ENCODE measurements around the gene TMEM131.
"Not testable (repeated sequence)": the region's sequence is repeated elsewhere in the genome, so short reads cannot be mapped to it uniquely, and the experiment has no call there.

The TMEM131 gene

DNA sequence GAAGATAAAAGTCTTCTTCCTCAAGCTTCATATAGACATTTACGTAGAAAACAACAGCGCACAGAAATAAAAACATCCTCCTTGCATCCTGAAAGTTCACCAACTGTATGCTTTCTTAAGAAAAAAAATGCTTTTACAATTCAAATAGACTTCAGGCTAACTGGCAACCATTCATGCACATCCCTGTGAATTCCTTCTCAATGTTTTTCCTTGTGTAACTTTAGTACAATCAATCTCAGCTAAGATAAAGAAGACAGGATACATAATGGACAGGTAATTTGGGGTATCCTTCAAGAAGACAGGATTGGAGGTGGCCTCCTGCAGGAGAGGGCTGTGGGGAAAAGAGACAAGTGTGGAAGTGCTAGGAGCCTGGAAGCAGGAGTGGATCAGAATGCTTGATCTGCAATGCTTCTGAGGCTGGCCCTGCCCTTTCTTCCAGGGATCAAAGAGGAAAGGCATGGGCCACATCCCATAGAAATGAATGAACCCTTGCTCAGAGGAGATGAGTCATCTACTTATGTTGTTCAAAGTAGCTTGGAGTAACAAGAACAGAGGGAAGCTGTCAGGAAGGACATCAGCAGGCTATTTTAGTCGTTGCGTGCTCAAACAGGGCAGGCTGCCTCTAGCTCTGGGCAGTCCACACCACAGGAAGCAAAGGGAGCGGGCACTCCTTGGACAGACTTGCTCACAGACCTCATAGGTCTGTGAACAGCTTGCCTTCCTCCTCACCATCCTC is 126.6 kb downstream of the TMEM131 start:
- Histone ChIP-seq H3K36me3 (ENCODE audit: insufficient read depth, low read length) (peaks cover 4% of the 10 kb centered on the region), H3K27ac (ENCODE audit: low read depth, low read length) (no peak overlapping the region), H3K9me3 (ENCODE audit: low read length) (no peaks in the 10 kb centered on the region), H3K4me1 (ENCODE audit: insufficient read depth, low read length) (peaks cover 32% of the 10 kb centered on the region), H3K27me3 (ENCODE audit: control insufficient read depth in 1 of 2, insufficient read depth in 2 of 2, low read length in 2 of 2) (no peaks in the 10 kb centered on the region), H3K9ac (ENCODE audit: low read length) (no peak overlapping the region), H3K4me3 (ENCODE audit: low read depth in 1 of 2, low read length in 2 of 2) (no peak overlapping the region)

DNA sequence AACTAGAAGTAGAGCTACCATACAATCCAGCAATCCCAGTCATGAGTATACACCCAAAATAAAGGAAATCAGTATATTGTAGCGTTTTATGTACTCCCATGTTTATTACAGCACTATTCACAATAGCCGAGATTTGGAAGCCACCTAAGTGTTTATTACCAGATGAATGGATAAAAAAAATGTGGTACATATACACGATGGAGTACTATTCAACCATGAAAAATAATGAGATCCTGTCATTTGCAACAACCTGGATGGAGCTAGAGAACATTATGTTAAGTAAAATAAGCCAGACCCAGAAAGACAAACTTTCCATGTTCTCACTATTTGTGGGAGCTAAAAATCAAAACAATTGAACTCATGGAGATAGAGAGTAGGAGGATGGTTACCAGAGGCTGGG is 131.9 kb downstream of the TMEM131 start:
- no peaks in the 10 kb centered on the region for H3K27me3 ChIP-seq (ENCODE audit: control insufficient read depth in 1 of 2, insufficient read depth in 2 of 2, low read length in 2 of 2)
- H3K4me3 ChIP-seq (ENCODE audit: low read depth in 1 of 2, low read length in 2 of 2): no peak overlapping the region
- H3K9ac ChIP-seq (ENCODE audit: low read length): no peak overlapping the region
- no peaks in the 10 kb centered on the region for H3K4me1 ChIP-seq (ENCODE audit: insufficient read depth, low read length)
- peaks cover 6% of the 10 kb centered on the region for H3K36me3 ChIP-seq (ENCODE audit: insufficient read depth, low read length)
- H3K27ac ChIP-seq (ENCODE audit: low read depth, low read length): no peak overlapping the region
- no peaks in the 10 kb centered on the region for H3K9me3 ChIP-seq (ENCODE audit: low read length)

DNA sequence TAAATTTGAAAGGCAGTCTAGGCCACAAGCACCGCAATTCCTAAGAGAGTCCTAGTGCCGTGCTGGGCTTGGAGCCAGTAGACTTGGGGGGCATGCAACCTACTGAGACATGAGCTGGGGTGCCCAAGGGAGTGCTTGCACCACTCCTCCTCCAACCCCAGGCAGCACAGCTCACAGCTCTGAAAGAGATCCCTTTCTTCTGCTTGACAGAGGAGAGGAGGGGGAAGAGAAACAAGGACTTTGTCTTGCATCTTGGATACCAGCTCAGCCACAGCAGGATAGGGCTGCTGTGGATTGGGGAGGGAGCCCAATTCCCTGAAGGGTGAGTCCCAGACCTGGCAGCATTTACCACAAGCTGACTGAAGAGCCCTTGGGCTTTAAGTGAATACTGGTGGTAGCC is 134.6 kb downstream of the TMEM131 start:
- no peak overlapping the region for H3K9ac ChIP-seq (ENCODE audit: low read length)
- H3K9me3 ChIP-seq (ENCODE audit: low read length): no peaks in the 10 kb centered on the region
- H3K27ac ChIP-seq (ENCODE audit: low read depth, low read length): no peak overlapping the region
- peaks cover 7% of the 10 kb centered on the region for H3K36me3 ChIP-seq (ENCODE audit: insufficient read depth, low read length)
- no peak overlapping the region for H3K4me3 ChIP-seq (ENCODE audit: low read depth in 1 of 2, low read length in 2 of 2)
- no peaks in the 10 kb centered on the region for H3K4me1 ChIP-seq (ENCODE audit: insufficient read depth, low read length)
- no peaks in the 10 kb centered on the region for H3K27me3 ChIP-seq (ENCODE audit: control insufficient read depth in 1 of 2, insufficient read depth in 2 of 2, low read length in 2 of 2)

DNA sequence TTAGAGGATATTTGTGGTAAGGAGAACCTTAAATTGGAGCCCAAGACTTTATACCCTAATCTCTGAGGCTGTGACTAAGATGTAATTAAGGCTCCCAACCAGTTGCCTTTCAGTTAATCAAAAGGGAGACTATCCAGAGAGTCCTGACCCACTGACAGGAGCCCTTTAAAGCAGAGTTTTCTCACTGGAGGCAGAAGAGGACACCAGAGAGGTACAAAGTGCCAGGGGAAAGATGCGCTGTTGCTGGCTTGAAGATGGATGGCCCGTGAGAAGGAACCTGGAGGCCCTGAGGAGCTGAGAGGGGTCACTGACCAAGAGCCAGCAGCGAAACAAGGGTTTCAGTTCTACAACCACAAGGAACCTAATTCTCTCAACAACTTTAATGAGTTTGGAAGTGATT is 137.3 kb downstream of the TMEM131 start:
- H3K4me1 ChIP-seq (ENCODE audit: insufficient read depth, low read length): no peaks in the 10 kb centered on the region
- H3K27me3 ChIP-seq (ENCODE audit: control insufficient read depth in 1 of 2, insufficient read depth in 2 of 2, low read length in 2 of 2): no peaks in the 10 kb centered on the region
- H3K9me3 ChIP-seq (ENCODE audit: low read length): no peaks in the 10 kb centered on the region
- H3K4me3 ChIP-seq (ENCODE audit: low read depth in 1 of 2, low read length in 2 of 2): no peak overlapping the region
- H3K27ac ChIP-seq (ENCODE audit: low read depth, low read length): no peak overlapping the region
- no peak overlapping the region for H3K9ac ChIP-seq (ENCODE audit: low read length)
- H3K36me3 ChIP-seq (ENCODE audit: insufficient read depth, low read length): peaks cover 7% of the 10 kb centered on the region

DNA sequence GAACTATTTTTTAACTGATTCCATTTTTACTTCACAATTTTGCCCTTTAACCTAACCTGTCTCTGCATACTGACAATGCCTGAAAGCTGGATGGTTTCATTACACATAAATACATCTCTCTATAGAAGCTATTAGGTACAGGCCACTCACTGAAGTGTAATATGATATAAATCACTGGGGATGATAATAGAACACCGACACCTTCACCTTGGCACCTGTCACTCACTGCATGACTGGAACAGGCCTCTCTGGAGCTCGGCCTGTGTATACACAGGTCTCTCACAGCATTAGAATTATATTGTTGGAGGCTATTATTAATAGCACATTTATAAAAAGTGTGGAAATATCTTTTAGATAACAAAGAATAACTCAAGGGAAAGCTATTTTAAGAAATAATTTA is 138.2 kb downstream of the TMEM131 start:
- no peaks in the 10 kb centered on the region for H3K4me1 ChIP-seq (ENCODE audit: insufficient read depth, low read length)
- H3K27me3 ChIP-seq (ENCODE audit: control insufficient read depth in 1 of 2, insufficient read depth in 2 of 2, low read length in 2 of 2): no peaks in the 10 kb centered on the region
- H3K36me3 ChIP-seq (ENCODE audit: insufficient read depth, low read length): peaks cover 7% of the 10 kb centered on the region
- no peak overlapping the region for H3K27ac ChIP-seq (ENCODE audit: low read depth, low read length)
- H3K9ac ChIP-seq (ENCODE audit: low read length): no peak overlapping the region
- no peak overlapping the region for H3K4me3 ChIP-seq (ENCODE audit: low read depth in 1 of 2, low read length in 2 of 2)
- H3K9me3 ChIP-seq (ENCODE audit: low read length): no peaks in the 10 kb centered on the region

DNA sequence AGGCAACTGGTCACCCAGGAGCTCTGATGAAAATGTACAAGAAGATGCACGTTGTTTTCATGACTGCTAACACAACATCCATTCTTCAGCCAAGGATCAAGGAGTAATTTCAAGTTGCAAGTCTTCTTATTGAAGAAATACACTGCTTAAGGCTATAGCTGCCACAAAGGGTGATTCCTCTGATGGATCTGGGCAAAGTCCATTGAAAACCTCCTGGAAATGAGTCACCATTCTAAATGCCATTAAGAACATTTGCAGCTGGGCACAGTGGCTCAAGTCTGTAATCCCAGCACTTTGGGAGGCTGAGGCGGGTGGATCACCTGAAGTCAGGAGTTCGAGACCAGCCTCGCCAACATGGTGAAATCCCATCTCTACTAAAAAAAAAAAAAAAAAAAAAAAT is 142.7 kb downstream of the TMEM131 start:
- H3K36me3 ChIP-seq (ENCODE audit: insufficient read depth, low read length); H3K4me3 ChIP-seq (ENCODE audit: low read depth in 1 of 2, low read length in 2 of 2); H3K9ac ChIP-seq (ENCODE audit: low read length); H3K9me3 ChIP-seq (ENCODE audit: low read length); H3K4me1 ChIP-seq (ENCODE audit: insufficient read depth, low read length); H3K27me3 ChIP-seq (ENCODE audit: control insufficient read depth in 1 of 2, insufficient read depth in 2 of 2, low read length in 2 of 2); H3K27ac ChIP-seq (ENCODE audit: low read depth, low read length): not testable (repeated sequence)

DNA sequence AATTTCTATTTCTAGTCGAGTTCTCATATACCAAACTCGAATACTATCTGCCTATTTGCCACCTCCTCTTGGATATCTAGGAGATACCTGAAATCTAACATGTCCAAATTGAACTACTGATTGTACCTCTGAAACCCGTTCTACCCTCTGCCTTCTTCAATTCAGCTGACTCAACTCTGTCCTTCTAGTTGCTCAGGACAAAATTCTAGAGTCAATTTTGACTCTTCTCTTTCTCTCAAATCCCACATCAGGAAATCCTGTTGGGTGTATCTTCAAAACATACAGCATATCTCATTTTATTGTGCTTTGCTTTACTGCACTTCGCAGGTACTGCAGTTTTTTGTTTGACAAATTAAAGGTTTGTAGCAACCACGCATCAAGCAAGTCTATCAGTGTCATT is 144.6 kb downstream of the TMEM131 start:
- H3K9me3 ChIP-seq (ENCODE audit: low read length): no peaks in the 10 kb centered on the region

DNA sequence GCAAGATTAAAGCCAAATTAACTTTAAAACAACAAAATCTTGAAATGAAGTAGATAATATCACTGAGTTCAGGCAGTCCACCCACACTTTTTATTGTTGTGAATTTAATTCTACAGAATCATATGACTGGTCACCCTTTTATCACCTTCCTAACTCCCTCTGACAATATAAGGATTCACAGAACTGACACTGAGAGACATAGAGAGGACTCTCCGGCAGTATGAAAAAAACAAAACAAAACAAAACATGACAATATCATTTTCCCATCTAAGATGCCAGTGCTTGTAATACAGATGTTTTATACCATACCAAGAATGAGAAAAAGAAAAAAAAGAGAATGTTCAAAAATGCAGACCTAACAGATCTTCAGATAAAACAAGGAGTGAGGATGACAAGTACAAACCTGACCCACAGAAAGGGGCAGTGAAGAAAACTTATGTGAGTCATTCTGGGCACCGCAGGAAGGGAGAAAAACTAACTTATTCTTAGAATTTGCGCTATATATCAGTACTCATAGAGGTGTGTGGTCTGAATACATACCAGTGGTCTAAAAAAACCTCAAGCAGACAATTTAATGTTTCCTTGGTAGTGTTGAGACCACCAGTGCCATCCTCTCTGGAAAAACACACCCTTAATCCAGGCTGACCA is 145.7 kb downstream of the TMEM131 start:
- no peak overlapping the region for H3K9ac ChIP-seq (ENCODE audit: low read length)
- H3K9me3 ChIP-seq (ENCODE audit: low read length): no peaks in the 10 kb centered on the region
- H3K36me3 ChIP-seq (ENCODE audit: insufficient read depth, low read length): no peaks in the 10 kb centered on the region
- H3K27me3 ChIP-seq (ENCODE audit: control insufficient read depth in 1 of 2, insufficient read depth in 2 of 2, low read length in 2 of 2): no peaks in the 10 kb centered on the region
- no peak overlapping the region for H3K4me3 ChIP-seq (ENCODE audit: low read depth in 1 of 2, low read length in 2 of 2)
- H3K4me1 ChIP-seq (ENCODE audit: insufficient read depth, low read length): no peaks in the 10 kb centered on the region
- no peak overlapping the region for H3K27ac ChIP-seq (ENCODE audit: low read depth, low read length)

More for the DNA sequence above, 144.6 kb downstream of the TMEM131 start:
- no peaks in the 10 kb centered on the region for H3K4me1 ChIP-seq (ENCODE audit: insufficient read depth, low read length)
- no peak overlapping the region for H3K9ac ChIP-seq (ENCODE audit: low read length)
- no peak overlapping the region for H3K27ac ChIP-seq (ENCODE audit: low read depth, low read length)
- no peak overlapping the region for H3K4me3 ChIP-seq (ENCODE audit: low read depth in 1 of 2, low read length in 2 of 2)
- H3K27me3 ChIP-seq (ENCODE audit: control insufficient read depth in 1 of 2, insufficient read depth in 2 of 2, low read length in 2 of 2): no peaks in the 10 kb centered on the region
- H3K36me3 ChIP-seq (ENCODE audit: insufficient read depth, low read length): no peaks in the 10 kb centered on the region

DNA sequence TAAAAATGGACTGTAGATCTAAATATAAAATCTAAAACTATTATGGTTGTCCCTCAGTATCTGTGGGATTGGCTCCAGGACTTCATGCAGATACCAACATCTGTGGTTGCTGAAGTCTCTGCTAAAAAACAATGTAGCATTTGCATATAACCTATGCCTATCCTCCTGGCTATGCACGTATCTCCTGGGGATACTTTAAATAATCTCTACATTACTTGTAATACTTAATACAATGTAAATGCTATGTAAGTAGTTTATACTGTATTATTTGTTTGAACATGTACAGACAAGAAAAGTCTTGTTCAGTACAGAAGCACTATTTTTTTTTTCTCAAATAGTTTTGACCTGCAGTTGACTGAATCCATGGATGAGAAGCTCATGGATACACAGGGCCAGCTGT is 147.4 kb downstream of the TMEM131 start:
- Histone ChIP-seq H3K4me1 (ENCODE audit: insufficient read depth, low read length) (no peaks in the 10 kb centered on the region), H3K4me3 (ENCODE audit: low read depth in 1 of 2, low read length in 2 of 2) (no peak overlapping the region), H3K27me3 (ENCODE audit: control insufficient read depth in 1 of 2, insufficient read depth in 2 of 2, low read length in 2 of 2) (no peaks in the 10 kb centered on the region), H3K9me3 (ENCODE audit: low read length) (no peaks in the 10 kb centered on the region), H3K9ac (ENCODE audit: low read length) (no peak overlapping the region), H3K27ac (ENCODE audit: low read depth, low read length) (no peak overlapping the region), H3K36me3 (ENCODE audit: insufficient read depth, low read length) (no peaks in the 10 kb centered on the region)

DNA sequence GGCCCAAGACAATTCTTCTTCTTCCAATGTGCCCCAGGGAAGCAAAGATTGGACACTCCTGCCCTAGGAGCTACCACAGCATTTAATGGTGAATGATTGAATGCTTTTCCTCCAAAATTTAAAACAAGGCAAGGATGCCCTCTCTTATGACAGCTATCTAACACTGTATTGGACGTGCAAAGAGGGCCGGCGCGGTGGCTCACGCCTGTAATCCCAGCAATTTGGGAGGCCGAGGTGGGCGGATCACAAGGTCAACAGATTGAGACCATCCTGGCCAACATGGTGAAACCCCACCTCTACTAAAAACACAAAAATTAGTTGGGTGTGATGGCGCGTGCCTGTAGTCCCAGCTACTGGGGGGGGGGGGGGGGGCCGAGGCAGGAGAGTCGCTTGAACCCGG is 149.0 kb downstream of the TMEM131 start:
- not testable (repeated sequence) for H3K9ac ChIP-seq (ENCODE audit: low read length); H3K9me3 ChIP-seq (ENCODE audit: low read length); H3K27me3 ChIP-seq (ENCODE audit: control insufficient read depth in 1 of 2, insufficient read depth in 2 of 2, low read length in 2 of 2); H3K36me3 ChIP-seq (ENCODE audit: insufficient read depth, low read length); H3K4me3 ChIP-seq (ENCODE audit: low read depth in 1 of 2, low read length in 2 of 2); H3K4me1 ChIP-seq (ENCODE audit: insufficient read depth, low read length); H3K27ac ChIP-seq (ENCODE audit: low read depth, low read length)

DNA sequence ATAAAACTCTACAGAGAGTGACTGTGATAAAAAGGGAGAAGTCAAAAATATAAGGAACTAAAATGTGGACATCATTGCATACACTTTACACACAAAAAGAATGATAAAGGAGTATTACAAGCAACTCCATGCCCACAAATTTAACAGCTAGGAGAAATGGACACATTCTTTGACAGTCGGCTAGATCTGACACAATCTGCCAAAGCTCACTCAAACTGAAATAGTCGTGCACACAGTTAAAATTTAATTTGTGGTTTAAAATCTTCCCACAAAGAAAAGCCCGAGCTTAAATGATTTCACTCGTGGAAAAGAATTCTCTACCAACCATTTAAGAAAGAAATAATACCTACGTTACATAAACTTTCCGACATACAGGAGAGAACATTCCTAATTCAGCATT is 149.9 kb downstream of the TMEM131 start:
- no peaks in the 10 kb centered on the region for H3K27me3 ChIP-seq (ENCODE audit: control insufficient read depth in 1 of 2, insufficient read depth in 2 of 2, low read length in 2 of 2)

DNA sequence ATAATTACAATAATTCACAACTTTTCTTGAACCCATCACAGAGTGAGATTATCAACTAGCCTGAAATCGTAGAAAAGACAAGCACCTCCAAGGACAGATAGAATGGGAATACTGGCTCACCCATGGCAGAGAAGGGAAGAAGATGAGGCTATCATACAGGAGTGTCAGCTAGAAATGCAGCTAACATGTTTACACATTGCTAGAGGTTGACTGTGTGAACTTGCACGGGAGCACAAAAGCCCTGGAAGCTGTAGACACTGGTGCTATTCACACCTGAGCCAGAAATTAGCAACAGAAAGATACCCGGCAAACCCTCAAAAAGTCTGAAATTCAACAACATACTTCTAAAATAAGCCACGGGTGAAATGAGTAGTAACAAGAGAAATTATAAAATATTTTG is 150.6 kb downstream of the TMEM131 start:
- Histone ChIP-seq H3K27me3 (ENCODE audit: control insufficient read depth in 1 of 2, insufficient read depth in 2 of 2, low read length in 2 of 2) (no peaks in the 10 kb centered on the region), H3K27ac (ENCODE audit: low read depth, low read length) (no peak overlapping the region), H3K36me3 (ENCODE audit: insufficient read depth, low read length) (peaks cover 14% of the 10 kb centered on the region), H3K4me1 (ENCODE audit: insufficient read depth, low read length) (no peaks in the 10 kb centered on the region), H3K9me3 (ENCODE audit: low read length) (no peaks in the 10 kb centered on the region), H3K4me3 (ENCODE audit: low read depth in 1 of 2, low read length in 2 of 2) (no peak overlapping the region), H3K9ac (ENCODE audit: low read length) (no peak overlapping the region)

More for the DNA sequence above, 149.9 kb downstream of the TMEM131 start:
- Histone ChIP-seq H3K27ac (ENCODE audit: low read depth, low read length) (no peak overlapping the region), H3K36me3 (ENCODE audit: insufficient read depth, low read length) (peaks cover 9% of the 10 kb centered on the region), H3K9me3 (ENCODE audit: low read length) (no peaks in the 10 kb centered on the region), H3K9ac (ENCODE audit: low read length) (no peak overlapping the region), H3K4me1 (ENCODE audit: insufficient read depth, low read length) (no peaks in the 10 kb centered on the region), H3K4me3 (ENCODE audit: low read depth in 1 of 2, low read length in 2 of 2) (no peak overlapping the region)
